Stimulated activated CD4-positive, alpha-beta T cell treated with anti-CD3 and anti-CD28 coated beads, Interleukin-4, amount 100 ng/mL, for 1 hour (primary cell): ENCODE results near the gene CDX1.
A peak's percentile ranks its signal among the peaks of the same experiment; 100 is the strongest.

Source experiments
- DNase-seq: peaks from one replicate; pipeline ENCODE4 v3.0.0-alpha.2; 2020

The CDX1 gene

DNA sequence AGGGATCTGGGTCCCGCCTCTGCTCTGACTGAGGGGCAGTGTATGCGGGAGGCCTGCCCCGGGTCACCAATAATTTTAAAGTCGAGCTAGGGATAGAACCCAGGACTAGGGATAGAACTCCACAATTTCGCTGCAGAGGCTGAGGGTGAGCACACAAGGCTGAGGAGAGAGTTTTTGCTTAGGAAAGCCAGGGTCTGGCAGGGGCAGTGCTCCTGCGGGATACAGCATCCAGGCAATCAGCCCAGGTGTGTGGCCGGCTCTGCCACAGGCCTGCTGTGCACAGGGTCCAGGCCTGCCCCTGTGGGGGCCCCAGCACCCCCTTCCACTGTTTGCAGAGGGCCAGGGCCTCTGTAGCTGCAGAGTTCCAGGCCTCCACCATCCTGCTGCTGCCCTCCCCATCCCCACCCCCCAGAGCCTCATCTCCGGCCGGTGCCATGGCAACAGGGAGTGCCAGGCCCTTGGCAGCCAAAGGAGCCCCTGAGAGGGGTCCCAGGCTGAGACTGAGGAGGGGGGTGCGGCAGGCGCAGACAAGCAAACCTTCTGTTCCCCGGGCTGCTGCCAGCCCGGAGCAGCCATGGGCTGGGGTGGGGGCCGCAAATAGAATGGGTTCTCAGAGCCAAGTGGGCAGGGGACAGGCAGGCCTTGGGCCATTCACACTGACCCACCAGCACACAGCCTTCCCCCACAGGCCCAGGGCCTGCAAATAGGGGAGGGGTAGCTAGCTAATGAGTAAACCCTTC, 19.5 kb upstream of the CDX1 start:
- DNase-seq: no peak

DNA sequence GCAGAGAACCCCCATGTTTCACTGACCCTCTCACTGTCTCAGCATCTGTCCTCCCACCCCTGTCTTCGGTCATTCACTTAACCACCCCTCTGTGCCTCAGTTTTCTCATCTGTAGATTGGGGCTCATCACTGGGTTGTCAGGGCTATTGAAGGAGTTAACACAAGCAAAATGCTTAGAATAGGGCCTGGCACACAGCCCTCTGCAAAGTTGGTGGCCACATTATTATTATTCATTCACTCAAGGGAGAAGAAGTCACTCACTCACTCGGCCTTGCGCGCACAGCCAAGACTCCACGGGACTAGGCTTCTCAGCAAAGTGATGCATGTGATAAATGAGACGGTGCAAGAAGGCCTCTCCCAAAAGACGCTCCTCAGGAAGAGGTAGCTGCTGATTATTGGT, 18.9 kb upstream of the CDX1 start:
- no peak for DNase-seq

DNA sequence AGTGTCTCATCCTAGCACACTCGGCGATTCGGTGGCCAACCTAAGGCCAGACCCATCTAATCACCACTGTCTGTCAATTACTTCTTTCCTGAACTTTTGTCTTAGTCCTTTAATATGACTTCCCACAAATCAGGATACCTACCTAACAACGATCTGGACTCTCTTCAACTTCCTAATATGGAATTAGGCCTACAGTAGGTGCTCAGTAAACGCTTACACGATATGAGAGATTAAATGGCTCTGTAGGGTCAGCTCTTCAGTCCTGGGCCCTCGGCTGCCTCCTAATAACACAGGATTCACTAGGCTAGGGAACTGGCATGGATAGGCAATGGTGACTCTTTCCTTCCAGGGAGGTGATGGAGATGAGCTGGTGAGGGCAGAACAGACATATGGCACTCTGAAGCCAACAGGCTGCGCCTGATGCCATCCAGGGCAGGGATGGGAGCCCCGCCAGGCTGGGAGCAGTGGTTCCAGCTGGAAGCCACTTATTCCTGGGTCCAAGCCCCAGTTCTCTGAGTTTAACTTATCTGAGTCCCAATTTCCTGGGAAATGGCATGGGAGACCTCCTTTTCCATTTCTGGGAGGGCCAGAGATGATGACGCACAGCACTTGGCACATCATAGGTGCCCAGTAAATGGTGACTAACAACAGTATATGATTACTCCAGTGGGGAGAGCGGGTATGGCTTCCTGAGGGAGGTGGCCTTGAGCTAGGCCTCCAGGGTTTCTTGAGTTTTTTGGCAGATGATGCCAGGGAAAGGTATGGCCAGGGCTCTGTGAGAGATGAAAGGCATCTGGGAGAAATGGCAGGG, 18.3 kb upstream of the CDX1 start:
- no peak for DNase-seq

DNA sequence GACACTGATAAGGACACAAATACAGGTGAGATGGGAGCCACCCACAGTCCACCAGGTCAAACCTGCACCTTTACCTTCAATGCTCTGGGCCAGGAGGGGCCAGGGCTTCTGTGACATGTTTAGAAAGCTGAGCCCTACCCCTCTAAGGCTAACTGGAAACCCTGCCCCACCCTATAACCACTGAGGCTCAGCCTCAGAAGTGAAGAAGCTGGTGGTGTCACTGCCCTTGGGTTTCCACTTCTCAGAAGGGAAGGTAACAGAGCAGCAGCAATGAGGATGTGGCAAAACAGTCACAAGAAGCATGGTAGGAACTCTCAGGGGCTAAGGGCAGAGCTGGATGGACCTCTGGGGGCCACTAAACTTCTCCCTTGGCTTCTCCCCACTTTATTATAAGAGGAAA, 17.0 kb upstream of the CDX1 start:
- DNase-seq: no peak

DNA sequence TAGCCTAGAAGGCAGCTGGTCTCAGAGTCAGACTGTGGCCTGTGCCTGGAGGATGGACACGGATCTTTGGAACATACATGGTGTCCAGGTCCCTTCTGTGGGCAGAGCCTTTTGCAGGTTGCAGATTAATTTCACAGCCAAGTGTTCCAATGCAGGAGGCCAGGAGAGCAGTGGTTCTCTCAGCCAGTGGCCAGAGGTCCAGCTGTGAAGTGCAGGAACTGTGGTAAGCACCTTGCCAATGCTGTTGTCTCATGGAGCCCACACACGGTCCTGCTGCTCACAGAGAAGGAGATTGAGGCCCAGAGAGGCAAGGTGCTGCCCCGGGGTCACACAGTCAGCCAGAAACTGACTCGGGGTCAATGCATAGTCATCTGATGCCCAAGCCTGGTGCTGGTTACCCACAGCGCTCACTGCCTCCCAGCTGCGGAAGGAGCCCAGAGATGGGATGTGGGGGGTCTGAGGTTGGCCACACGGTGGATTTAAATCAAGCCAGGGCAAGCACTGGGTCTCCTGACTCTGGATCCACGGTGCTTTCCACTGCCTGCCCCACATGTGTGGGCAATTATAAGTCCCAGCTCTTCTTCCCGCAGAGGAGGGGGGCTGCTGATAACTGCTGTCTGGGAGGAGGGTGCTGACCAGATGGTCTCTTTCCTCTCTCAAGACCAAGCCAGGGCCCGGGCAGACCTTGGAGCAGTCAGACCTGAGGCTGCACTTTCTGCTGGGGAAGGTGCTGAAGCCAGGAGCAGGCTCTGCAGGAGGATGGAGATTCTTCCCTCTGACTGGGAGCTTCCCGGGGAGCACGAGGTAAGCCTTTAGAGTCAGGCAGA, 13.7 kb upstream of the CDX1 start:
- no peak for DNase-seq

DNA sequence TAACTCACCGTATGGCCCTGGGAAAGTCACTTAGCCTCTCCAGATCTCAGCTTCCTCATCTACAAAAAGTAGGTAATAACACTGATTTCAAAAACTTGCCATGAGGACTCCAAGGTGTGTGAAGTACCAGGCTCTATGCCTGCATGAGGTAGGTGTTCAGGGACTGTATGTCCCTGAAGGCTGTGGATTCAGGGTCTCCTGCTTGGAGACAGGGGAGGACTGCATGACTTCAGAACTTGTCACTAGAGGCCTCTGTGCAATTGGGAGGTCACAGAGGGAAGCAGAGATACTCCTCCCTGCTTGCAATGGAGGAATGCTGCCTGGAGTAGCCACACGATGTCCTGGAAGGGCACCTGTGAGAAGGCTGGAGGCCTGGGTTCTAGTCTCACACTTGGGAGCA, 13.1 kb upstream of the CDX1 start:
- DNase-seq: no peak

DNA sequence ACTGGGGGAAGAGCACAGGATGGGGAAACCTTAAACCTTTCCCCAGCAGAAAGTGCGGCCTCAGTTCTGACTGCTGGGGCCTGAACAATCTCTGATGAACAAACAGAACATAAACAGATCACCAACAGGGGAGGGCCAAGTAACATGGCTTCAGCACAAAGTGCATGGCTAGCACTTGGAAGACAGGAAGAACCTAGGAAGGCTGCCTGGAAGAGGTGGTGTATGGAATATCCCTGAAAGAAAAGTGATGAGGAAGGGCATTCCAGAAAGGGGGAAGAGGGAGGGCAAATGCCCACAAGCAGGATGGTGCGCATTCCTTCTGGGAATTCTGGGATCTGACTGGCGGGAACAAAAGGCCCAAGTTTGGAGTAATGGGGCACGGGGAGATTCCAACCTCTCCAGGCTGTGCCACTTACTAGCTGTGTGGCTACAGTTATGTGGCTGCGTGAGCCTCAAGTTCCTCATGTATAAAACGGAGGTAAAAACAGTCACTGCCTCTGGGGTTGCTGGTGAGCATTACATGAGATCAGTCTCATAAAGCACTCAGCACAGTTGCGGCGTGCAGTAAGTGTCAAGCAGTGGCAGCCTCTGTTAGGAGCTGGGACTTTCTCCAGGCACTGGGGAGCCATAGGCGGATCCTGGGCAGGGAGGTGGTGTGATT, 12.5 kb upstream of the CDX1 start:
- no peak for DNase-seq

DNA sequence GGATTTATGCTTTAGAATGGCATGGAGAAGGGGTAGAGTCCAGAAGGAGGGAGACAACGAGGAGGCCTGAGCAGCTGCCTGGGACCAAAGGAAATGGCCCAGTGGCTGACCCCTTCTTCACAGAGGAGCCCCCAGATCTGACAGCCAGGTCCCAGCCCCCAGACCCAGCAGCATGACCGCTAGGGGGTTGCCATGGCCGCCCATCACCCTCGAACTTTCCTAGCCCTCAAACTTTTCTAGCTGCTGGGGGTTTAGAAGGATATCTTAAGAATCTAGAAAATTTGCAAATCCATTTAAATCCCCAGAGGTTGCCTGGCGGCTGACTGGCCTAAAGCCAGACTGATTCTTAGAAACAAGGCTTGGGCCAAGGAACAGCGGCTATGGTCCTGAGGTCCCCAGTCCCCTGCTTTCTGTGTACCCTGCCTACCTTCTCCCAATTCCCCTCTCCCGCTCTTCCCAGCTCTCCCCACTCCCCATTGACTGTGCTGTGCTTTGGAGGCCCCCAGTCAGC, 11.9 kb upstream of the CDX1 start:
- DNase-seq: no peak

DNA sequence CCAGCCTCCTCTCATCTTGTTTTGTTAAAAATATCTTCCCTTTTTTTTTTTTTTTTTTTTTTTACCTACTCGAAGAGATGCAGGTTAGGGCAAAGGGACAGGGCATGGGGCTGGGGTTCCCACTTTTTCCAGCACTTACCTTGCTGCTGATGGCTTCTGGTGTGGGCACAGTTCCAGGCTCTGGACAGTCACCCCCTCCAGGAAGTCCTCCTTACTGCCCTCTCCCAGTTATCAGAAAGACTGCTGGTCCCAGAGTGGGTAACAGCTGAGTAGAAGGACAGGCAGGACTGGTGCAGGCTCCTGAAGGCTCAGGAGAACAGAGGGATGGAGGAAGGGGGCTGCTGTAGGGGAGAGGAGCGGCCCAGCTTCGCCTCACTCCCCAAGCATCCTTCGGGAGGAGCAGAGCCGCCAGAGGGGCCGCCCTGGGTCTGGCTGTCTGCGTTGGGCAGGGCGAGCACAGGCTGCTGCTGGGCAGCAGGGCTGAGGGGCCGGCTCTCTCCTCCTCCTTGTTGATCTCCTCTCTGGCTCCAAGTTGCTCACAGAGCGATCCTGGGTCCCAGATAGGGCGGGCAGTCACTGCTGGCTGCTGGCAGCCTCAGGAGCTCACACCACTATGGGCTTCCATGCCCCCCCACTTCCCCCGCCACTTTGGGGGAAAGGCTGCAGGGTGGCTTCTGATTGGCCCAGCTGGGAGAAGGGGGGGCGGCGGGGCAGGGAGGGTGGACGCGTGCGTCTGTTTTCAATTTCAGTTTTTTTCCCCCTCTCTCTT, 11.1 kb upstream of the CDX1 start, which contains the start of gene PDGFRB:
TSS of gene PDGFRB (minus strand) at position 588 of the 769 bp plus-strand sequence. CDS start 18,798 bp downstream, outside the sequence.
- peak; percentile 39 for DNase-seq

DNA sequence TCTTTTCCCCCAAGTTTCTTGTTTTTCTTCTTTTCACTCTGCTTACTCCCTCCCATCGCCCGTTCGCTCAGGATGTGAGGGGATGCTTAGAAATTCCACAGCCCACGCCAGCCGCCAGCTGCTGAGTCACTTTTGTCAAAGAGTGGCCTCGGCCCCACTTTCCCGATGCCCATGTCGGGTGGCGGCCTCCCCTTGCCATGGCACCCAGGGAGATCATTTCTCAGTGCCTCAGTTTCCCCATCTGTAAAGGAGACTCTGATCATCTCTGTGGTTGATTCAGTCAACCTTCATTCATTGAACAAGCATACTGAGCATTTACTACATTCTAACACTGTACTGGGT, 10.6 kb upstream of the CDX1 start:
- DNase-seq: no peak

DNA sequence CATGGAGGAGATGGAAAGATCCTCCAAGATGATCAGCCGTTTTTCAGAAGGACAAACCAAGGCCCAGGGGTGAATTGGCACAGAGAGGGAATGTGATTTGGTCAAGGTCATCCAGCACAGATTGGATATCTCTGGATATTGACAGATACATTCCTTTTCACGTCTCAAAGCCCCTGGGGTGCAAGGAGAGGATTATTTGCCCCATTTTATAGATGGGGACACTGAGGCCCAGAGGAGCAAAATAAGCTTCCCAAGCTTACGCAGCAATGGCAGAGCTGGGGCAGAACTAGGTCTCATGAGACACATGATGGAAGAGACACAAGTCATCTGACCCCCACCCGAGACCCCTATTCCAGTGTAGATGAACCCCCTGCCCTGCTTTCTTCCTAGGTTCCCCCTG, 10.0 kb upstream of the CDX1 start:
- no peak for DNase-seq

DNA sequence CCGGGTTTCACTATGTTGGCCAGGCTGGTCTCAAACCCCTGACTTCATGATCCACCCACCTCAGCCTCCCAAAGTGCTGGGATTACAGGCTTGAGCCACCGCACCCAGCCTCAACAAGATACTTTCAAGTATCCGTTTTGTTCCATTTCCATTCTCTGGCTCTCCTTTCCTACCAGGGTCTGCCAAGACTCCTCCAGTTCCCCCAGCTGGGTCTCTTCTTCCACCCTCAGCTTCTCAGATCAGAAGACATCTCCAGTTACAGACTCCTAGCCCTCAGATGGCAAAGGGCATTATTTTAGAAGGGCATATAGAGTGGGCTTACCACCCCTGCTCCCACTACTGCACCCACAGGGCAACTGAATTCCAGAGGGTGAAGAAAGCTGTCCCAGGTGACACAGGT, 9.4 kb upstream of the CDX1 start:
- no peak for DNase-seq

DNA sequence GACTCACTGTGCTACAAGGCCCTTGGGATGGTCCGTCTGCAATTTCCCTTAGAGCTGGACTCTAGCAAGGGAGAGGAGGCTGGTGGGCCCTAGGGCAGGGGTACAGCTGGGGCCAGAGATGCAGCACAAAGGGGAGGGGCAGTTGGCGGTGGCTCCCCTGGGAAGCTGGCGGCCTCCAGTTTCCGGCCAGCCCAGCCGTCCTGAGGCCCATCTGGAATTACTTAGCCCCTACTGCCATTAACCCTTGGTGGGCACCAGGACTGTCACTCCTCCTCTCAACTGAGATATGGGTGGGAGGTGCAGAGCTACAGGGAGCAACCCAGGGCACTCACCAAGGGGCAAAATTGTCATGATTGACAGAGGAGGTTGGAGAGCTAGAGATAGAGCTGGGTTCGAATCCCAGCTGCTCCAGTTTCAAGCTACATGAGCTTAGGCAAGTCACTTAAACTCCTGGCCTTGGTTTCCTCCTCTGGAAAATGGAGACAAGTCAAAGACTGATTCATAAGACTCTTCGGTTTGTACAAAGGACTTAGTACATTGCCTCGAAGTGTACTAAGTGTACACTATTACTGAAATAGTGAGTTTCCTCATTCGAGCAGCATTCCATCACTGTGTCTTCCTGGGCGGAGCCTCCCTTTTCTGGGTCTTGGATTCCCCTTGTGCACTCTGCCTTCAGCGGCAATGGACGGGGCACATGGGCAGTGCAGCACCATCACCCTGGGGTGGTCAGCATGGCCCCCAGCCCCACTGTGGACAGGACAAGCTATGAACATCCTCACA, 8.2 kb upstream of the CDX1 start:
- DNase-seq: no peak

DNA sequence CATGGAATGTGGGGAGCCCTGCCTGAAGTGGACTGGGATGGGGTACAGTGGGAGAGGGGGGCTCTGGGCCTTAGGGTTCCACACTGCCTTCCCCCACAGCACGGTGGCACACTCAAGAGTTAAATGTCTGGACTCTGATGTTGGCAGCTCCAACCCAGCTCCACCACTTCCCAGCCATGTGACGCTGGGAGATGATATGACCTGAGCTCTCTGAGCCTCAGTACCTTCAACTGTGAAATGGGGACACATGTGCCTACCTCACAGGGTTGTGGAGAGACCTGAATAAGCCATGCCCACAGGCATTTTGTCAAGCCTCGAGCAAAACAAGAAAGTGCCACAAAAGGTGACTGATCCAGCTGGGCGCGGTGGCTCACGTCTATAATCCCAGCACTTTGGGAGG, 7.5 kb upstream of the CDX1 start:
- no peak for DNase-seq

DNA sequence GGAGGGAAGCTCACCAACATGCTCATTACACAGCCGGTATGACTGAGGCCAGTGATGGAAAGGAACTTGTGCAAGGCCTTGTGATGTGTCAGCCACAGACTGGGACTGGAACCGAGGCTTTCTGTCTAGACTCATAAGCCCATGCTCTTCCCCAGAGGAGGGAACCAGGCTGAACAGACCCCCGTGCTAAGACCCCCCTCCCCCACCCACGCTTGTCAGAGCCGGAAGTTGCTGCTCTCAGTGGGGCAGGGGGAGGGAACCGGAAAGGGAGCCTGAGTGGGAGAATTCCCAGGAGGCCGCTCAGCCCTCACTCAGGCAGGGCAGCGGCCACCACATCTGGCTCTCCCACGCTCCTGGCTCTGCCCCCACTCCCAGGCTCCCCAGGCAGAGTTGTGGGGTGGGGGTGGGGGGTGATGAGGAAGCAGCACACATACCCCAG, 6.8 kb upstream of the CDX1 start:
- no peak for DNase-seq

DNA sequence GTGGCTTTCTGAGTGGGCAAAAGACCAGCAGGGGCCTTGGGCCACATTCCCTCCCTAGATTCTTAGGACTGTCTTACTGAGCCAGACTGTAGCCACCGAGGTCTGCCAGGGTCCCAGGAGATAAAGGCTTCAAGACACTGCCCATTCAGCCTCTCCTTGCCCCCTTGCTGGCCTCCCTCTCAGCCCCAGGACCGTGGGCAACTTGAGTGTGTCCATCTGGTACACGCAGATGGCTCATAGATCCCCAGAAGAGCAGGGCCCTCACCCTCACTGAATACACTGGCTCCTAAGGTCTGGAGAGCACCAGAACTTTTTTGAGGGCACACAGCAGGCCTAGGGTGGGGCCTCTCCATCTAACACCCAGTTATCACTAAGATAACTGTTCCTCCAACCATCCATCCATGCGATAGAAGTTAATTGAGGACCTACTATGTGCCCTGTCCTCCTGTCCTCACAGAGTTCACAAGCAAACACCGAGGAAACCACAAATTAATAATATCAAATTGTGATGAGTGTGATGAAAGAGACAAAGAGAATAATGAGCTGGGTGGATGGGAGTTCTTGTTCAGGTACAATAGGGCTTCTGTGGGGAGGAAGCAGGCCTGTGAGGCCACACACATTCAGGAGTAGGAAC, 6.0 kb upstream of the CDX1 start:
- DNase-seq: no peak

DNA sequence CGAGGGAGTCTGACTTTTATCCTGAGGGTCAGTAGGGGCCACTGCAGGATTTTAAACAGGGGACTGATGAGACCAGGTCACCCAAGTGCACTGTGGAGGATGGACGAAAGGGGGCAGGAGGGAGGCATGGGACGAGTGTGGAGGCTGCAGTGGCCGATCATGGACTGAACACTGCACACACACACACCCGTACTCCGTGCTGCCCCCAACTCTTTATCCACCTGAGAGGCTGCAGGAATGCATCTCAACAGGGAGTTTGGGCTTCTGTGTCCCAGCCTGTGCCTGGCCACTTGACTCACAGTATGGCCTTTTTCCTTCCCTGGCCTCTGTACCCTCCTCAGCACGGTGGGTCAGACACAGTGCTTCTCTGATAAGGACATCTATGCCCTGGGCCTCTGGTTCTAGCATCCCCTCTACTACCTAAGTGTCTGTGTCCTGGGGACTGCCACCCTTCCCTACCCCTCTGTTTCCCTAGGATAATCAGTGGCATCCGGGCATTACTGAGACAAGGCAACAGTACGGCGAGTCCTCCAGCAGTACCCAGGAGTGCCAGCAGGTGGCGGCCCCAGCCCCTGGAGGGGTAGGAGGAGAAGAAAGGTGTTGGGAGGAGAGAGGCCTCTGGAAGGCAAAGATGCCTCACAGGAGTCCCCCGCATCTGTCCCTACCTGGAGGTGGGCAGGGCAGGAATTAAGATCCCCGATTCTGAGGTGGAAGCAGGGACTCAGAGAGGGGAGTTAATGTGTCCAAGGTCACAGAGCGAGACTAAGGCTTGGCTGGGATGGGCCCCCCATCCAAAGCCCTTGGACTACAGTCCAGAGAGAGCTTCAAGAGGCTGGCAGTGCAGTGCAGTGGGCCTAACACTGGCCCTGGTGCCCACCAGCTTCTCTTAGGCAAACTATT, 5.1 kb upstream of the CDX1 start:
- peak; percentile 78 for DNase-seq

DNA sequence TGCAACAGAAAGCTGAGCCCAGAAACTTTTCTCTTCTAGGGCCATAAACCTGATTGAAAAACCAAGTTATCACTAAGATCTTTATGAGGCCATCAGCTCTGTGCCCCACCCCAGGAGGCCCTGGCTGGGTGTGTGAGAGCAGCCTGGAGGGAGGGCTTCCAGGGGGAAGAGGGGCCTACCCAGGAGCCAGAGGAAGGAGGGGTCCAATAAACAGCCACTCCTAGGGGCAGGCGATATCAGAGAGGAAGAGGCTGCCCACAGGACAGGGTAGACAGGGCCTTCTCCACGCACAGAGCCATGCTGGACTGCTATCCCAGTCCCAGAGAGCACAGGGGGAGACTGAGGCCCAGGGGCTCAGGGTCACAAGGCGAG, 4.5 kb upstream of the CDX1 start:
- DNase-seq: no peak

DNA sequence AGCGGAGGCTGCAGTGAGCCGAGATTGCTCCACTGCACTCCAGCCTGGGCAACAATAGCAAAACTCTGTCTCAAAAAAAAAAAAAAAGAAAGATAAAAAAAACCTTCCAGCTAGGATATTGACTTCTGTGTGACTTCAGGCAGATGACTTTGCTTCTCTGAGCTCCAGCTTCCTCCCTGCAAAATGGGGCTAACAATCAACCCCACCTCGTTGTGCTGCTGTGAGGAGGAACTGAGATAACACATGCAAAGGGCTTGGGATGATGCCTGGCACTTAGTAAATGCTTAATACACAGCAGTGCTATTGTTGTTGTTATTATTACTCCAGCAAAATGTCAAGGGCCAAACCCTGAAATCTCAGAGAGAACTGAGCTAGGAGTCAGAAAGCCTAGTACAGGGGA, 3.5 kb upstream of the CDX1 start:
- no peak for DNase-seq
